Iris pigment epithelial cell (primary cell): Measurements from ENCODE around the gene RGL2.
A peak's percentile ranks its signal among the peaks of the same experiment; 100 is the strongest.
"Not testable (repeated sequence)": the region's sequence is repeated elsewhere in the genome, so short reads cannot be mapped to it uniquely, and the experiment has no call there.

Experiments
- DNase-seq: peaks from one replicate; pipeline ENCODE4 v3.0.0-alpha.2; 2011; ENCODE audit warnings: low read depth

Gene RGL2, protein sequence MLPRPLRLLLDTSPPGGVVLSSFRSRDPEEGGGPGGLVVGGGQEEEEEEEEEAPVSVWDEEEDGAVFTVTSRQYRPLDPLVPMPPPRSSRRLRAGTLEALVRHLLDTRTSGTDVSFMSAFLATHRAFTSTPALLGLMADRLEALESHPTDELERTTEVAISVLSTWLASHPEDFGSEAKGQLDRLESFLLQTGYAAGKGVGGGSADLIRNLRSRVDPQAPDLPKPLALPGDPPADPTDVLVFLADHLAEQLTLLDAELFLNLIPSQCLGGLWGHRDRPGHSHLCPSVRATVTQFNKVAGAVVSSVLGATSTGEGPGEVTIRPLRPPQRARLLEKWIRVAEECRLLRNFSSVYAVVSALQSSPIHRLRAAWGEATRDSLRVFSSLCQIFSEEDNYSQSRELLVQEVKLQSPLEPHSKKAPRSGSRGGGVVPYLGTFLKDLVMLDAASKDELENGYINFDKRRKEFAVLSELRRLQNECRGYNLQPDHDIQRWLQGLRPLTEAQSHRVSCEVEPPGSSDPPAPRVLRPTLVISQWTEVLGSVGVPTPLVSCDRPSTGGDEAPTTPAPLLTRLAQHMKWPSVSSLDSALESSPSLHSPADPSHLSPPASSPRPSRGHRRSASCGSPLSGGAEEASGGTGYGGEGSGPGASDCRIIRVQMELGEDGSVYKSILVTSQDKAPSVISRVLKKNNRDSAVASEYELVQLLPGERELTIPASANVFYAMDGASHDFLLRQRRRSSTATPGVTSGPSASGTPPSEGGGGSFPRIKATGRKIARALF

DNA sequence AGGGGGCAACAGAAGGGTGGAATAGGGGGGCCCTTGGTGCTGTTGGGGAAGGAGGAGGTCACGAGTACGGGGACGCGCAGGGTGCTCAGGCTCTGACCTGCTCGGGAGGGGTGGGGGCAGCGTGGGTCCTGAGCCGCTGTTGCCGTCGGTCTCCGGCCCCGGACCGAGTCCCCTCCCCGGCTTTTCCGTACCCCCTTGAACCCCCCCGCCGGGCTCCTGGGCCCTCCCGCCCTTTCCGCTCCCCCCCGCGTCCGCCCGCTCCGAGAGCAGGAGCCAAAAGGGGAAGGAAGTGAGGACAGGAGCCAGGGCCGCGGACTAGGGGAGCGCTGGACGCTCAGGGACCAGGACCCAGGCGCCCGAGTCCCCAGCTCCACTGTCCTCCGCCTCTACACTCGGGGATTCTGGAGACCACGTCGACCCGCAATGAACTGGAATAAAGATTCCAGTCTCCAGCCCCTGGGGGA lies at the start of gene RGL2:
Gene RGL2, minus strand, starts transcription at position 170 of the 464 bp plus-strand sequence. CDS start 332 bp downstream, outside the sequence.
- DNase-seq = peak; percentile 53

DNA sequence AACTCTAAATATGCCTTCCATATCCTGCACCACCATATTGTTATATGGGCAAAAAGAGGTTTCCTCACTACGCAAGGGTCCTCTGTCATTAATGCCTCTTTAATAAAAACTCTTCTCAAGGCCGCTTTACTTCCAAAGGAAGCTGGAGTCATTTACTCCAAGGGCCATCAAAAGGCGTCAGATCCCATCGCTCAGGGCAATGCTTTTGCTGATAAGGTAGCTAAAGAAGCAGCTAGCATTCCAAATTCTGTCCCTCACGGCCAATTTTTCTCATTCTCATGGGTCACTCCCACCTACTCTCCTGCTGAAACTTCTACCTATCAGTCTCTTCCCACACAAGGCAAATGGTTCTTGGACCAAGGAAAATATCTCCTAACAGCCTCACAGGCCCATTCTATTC lies 49.1 kb upstream of the RGL2 start:
- no peak for DNase-seq

GRCh38 chr6:33346972-33347371 lies 48.2 kb upstream of the RGL2 start:
- DNase-seq = peak; percentile 48

DNA sequence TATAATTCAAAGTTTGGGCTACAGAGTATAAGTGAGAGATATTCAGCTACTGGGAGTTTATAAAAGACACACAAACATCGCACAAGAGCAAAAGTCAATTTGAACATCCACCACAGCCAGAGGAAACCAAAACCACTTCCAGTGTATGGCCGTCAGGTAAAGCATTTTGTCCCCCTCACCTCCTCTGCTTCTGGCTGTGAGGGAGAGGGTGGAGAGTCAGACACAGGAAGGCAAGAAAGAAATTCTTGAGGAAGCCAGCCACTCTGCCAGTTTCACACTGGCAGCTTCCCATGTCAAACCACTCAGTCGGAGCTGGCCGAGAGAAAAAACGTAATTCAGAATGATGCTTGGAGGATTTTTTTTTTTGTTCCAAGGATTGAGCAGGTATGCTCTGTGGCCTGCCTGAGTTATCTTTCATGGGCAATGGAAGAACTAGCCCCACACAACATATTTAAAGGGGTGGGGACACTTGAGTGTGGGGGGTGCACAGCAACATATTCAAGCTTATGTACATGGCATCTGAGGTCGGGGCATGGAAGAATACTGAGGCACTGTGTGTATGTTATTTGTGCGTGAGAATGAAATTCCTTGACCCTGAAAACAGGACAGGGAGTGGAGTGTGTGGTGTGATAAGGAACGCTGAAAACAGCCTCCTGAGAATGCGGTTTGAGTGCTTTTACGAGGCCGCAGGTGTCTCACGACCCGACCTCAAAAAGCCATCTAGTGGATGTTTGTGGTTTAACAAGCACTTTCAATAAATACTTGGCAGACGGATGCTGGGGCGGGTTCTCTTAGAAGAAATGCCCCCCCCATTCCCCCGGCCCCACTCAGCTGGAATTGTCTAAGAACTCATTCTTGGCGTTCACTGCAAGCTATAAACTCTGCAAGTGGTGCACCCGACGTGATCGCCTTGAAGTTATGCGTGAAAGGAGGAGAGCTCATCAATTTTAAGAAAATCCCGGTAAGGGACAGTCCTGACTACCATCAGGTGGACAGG lies 46.3 kb upstream of the RGL2 start:
- peak; percentile 88 for DNase-seq

DNA sequence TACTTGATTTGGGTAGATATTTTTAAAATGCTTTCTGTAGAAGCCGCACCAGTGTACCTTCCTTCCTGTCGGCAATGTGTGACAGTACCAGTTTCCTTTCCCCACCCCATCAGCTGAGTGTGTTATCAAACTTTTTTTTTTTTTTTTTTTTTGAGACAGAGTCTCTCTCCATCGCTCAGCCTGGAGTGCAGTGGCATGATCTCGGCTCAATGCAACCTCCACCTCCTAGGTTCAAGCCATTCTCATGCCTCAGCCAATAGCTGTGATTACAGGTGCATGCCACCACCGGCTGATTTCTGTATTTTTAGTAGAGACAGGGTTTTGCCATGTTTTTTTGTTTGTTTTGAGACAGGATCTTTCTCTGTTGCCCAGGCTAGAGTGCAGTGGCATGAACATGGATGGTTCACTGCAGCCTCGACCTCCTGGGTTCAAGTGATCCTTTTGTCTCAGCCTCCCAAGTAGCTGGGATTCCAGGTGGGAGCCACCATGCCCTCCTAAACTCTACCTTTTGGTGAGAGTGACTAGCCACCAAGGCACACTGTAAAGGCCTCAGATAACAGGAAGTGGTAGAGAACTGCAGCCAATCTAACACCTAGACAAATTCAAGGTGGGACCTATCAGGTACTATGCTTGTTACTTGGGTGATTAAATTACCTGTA lies 45.3 kb upstream of the RGL2 start:
- no peak for DNase-seq

GRCh38 chr6:33343606-33343952 lies 44.8 kb upstream of the RGL2 start:
- not testable (repeated sequence) for DNase-seq

GRCh38 chr6:33339193-33339592 lies 40.5 kb upstream of the RGL2 start:
- no peak for DNase-seq

DNA sequence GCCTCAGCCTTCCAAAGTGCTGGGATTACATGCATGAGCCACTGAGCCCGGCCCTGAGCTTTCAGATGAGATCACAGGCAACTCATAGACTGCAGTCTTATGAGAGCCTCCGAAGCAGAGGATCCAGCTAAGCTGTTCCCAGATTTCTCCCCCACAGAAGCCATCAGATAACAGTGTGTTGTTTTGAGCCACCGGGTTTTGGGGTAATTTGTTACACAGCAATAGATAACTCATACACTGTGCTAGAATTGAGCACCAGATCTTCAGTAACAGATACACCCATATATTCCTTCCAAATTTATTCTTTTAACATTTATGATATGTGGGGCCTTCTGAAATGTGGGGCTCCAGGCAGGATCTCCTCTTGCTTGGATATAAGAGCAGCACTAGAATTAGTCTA lies 37.8 kb upstream of the RGL2 start:
- DNase-seq = no peak

GRCh38 chr6:33335916-33336315 lies 37.2 kb upstream of the RGL2 start:
- DNase-seq = no peak

GRCh38 chr6:33333666-33334065 lies 34.9 kb upstream of the RGL2 start:
- DNase-seq = no peak

GRCh38 chr6:33330736-33331135 lies 32.0 kb upstream of the RGL2 start:
- no peak for DNase-seq

- no peak for DNase-seq
Observed at GRCh38 chr6:33329058-33329457, 30.3 kb upstream of the RGL2 start.

DNA sequence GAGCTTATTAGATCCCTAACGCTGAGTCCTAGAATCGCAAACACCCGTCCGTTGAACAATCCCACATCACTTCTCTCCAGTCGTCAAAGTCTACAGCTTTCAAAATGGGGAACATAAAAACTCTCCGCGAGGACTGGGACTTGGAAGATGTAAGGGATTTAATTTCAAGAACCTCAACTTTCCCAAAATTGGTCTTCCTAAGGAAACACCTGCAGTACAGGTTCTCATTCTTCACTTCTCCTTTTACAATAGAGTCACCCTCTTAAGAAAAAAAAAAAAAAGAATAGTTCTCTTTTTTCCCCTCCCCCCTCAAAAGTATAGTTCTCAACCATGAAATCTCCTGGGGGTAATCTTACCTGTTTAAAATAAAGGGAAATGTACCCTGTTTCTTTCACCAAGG lies 25.4 kb upstream of the RGL2 start:
- DNase-seq = no peak

- DNase-seq = no peak
Observed at GRCh38 chr6:33323623-33323948, 24.8 kb upstream of the RGL2 start.

- no peak for DNase-seq
Observed at GRCh38 chr6:33321227-33321626, 22.5 kb upstream of the RGL2 start.

DNA sequence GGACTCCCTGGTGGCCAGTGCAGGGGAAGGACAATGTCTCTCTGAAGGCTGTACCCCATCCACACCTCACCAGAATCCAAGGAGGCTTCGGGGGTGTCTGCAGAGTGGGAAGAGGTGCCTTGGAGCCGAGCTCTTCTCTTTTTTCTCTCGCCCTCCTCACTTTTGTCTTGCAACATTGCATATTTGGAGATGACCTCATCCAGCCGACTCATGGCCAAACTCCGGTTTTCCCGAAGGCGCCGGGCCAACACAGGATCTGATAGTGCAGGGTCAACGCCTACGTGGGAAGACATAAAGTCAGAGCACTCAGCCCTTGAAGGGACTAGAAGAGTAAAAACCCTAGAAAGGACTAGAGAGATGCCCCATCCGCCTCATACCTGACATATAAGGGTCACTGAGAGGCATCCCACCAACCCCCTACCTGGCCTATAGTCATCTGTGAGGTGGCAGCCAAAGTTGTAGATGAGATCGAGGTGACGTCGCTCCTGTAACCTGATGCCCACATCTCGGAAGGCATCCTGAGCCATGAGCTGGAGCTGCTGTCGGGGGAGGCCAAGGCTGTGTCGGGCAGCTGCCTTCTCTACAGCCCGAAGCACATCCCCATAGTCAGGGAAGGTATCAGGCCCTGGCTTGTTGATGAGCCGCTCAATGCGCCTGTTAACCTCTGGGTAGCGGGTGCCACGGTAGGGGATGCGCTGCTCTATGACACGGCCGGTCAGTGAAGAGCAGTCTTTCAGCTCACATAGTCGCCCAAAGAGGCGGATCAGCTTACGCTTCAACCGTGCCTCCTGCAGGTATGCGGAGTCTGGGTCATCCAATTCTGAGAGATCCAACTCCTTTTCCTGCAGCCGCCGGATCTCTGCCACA lies 21.8 kb upstream of the RGL2 start:
- peak; percentile 95 for DNase-seq

DNA sequence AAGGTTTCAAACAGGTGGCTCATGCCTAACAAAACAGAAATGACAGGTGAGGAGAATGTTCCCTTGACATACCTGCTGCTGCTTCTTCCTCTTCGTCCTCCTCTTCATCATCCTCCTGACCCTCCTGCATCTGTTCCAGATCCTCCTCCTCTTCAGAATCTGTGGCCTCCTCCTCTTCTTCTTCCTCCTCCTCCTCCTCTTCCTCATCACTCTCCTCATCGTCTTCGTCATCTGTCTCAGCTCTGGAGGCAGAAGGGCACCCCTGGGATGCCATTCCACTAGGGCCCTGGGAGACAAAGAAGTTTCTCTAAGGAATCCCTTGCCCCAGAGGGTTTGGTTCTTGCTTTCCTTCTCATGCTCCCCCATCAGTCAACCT lies 21.2 kb upstream of the RGL2 start:
- DNase-seq = no peak

GRCh38 chr6:33318426-33319073 lies 19.8 kb upstream of the RGL2 start:
- no peak for DNase-seq

GRCh38 chr6:33317669-33318425 lies 19.1 kb upstream of the RGL2 start, which contains the start of gene ZBTB22:
Gene ZBTB22 (minus strand): TSS chr6:33317744. CDS start chr6:33316916, 828 bp downstream.
- peak; percentile 100 for DNase-seq

- no peak for DNase-seq
Observed at GRCh38 chr6:33317419-33317668, 18.6 kb upstream of the RGL2 start.
